Ishikawa (cell line): Measurements from ENCODE around the gene ANTXR1.

Experiments
- CEBPB ChIP-seq: IDR thresholded peaks from 2 replicates; pipeline ENCODE4 v1.6.1; 2012
- CREB1 ChIP-seq: IDR thresholded peaks from 2 replicates; pipeline ENCODE4 v1.6.1; 2012; ENCODE audit warnings: low read depth
- EGR1 ChIP-seq: IDR thresholded peaks from 2 replicates; pipeline ENCODE4 v1.6.1; 2012
- EP300 ChIP-seq: IDR thresholded peaks from 2 replicates; pipeline ENCODE4 v1.6.1; 2012; ENCODE audit warnings: borderline replicate concordance
- FOXM1 ChIP-seq: IDR thresholded peaks from 2 replicates; pipeline ENCODE4 v1.6.1; 2012; ENCODE audit warnings: low read depth, borderline replicate concordance
- NFIC ChIP-seq: IDR thresholded peaks from 2 replicates; pipeline ENCODE4 v1.6.1; 2012
- RAD21 ChIP-seq: IDR thresholded peaks from 2 replicates; pipeline ENCODE4 v1.6.1; 2012; ENCODE audit warnings: low read depth
- TAF1 ChIP-seq: IDR thresholded peaks from 2 replicates; pipeline ENCODE4 v1.6.1; 2012; ENCODE audit warnings: low read depth, mild to moderate bottlenecking
- TCF12 ChIP-seq: IDR thresholded peaks from 2 replicates; pipeline ENCODE4 v1.6.1; 2012; ENCODE audit warnings: low read depth
- TEAD4 ChIP-seq: IDR thresholded peaks from 2 replicates; pipeline ENCODE4 v1.6.1; 2012
- YY1 ChIP-seq: IDR thresholded peaks from 2 replicates; pipeline ENCODE4 v1.6.1; 2012; ENCODE audit warnings: low read depth
- ZBTB7A ChIP-seq: IDR thresholded peaks from 2 replicates; pipeline ENCODE4 v1.6.1; 2012; ENCODE audit warnings: low read depth
- TF ChIP-seq, protein P1 (sequence below): IDR thresholded peaks from 2 replicates; pipeline ENCODE4 v1.6.1; 2012
- TF ChIP-seq, protein P2 (sequence below): IDR thresholded peaks from 2 replicates; pipeline ENCODE4 v1.6.1; 2012; ENCODE audit warnings: low read depth, mild to moderate bottlenecking
- TF ChIP-seq, protein P3 (sequence below): IDR thresholded peaks from 2 replicates; pipeline ENCODE4 v1.6.1; 2012

ANTXR1 gene

DNA sequence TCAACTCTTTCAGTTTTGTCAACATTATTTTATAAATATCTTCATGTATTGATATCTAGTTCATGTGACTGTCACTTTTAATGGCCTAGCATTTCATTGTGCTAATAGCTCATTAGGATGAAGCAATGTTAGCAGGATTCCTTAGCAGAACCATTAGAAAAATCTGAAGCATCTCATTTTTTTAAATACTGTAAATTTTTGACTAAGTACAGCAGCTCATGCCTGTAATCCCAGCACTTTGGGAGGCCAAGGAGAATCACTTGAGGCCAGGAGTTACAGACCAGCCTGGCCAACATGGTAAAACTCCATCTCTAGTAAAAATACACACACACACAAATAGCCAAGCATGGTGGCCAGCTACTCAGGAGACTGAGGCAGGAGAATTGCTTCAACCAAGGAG lies 15.6 kb upstream of the ANTXR1 start:
- TF ChIP-seq, protein P1, sequence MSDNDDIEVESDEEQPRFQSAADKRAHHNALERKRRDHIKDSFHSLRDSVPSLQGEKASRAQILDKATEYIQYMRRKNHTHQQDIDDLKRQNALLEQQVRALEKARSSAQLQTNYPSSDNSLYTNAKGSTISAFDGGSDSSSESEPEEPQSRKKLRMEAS, result no peak
- TF ChIP-seq TCF12, result no peak

DNA sequence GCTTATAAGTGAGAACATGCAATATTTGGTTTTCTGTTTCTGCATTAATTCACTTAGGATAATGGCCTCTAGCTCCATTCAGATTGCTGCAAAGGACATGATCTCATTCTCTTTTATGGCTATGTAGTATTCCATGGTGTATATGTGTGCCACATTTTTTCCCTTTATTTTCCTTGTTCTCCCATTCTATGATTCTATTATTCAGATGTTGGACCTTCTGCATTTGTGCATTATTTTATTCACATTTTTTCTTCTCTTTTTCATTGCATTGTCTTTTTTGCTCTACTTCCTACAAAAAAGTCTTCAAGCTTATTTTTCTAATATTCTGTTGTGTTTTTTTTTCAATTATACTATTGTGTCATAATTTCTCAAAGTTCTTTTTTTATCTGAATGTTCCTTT lies 11.1 kb upstream of the ANTXR1 start:
- TF ChIP-seq ZBTB7A, result no peak
- TF ChIP-seq, protein P2, sequence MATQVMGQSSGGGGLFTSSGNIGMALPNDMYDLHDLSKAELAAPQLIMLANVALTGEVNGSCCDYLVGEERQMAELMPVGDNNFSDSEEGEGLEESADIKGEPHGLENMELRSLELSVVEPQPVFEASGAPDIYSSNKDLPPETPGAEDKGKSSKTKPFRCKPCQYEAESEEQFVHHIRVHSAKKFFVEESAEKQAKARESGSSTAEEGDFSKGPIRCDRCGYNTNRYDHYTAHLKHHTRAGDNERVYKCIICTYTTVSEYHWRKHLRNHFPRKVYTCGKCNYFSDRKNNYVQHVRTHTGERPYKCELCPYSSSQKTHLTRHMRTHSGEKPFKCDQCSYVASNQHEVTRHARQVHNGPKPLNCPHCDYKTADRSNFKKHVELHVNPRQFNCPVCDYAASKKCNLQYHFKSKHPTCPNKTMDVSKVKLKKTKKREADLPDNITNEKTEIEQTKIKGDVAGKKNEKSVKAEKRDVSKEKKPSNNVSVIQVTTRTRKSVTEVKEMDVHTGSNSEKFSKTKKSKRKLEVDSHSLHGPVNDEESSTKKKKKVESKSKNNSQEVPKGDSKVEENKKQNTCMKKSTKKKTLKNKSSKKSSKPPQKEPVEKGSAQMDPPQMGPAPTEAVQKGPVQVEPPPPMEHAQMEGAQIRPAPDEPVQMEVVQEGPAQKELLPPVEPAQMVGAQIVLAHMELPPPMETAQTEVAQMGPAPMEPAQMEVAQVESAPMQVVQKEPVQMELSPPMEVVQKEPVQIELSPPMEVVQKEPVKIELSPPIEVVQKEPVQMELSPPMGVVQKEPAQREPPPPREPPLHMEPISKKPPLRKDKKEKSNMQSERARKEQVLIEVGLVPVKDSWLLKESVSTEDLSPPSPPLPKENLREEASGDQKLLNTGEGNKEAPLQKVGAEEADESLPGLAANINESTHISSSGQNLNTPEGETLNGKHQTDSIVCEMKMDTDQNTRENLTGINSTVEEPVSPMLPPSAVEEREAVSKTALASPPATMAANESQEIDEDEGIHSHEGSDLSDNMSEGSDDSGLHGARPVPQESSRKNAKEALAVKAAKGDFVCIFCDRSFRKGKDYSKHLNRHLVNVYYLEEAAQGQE, result no peak
- TF ChIP-seq FOXM1, result no peak
- TF ChIP-seq TEAD4, result no peak
- TF ChIP-seq, protein P3, sequence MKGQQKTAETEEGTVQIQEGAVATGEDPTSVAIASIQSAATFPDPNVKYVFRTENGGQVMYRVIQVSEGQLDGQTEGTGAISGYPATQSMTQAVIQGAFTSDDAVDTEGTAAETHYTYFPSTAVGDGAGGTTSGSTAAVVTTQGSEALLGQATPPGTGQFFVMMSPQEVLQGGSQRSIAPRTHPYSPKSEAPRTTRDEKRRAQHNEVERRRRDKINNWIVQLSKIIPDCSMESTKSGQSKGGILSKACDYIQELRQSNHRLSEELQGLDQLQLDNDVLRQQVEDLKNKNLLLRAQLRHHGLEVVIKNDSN, result no peak
- TF ChIP-seq RAD21, result no peak
- no peak for TF ChIP-seq NFIC
- TF ChIP-seq TAF1, result no peak
- no peak for TF ChIP-seq TCF12
- no peak for TF ChIP-seq CEBPB
- no peak for TF ChIP-seq EP300
- no peak for TF ChIP-seq EGR1
- TF ChIP-seq, protein P1, result no peak
- TF ChIP-seq CREB1, result no peak
- TF ChIP-seq YY1, result no peak

DNA sequence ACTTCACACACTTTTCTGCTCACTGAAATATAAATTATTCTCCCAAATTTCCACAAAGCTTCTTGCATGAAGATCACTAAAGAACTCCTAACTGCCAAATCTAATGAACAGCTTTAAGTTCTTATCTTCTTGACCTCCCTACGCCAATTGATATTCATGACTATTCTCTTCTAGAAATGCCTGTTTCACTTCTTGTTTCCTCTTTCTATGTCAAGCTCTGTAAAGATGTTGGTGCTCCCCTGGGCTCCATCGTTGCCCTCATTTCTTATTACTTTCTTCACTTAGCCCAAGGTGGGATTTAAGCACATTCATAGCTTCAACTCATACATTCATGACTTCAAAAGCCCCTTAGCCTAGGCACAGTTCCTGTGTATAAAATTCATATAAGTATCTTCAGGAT lies 9.2 kb upstream of the ANTXR1 start:
- TF ChIP-seq RAD21 (no peak), YY1 (no peak), NFIC (no peak), TCF12 (no peak), CREB1 (no peak), TAF1 (no peak), EP300 (no peak), FOXM1 (no peak), CEBPB (no peak), EGR1 (no peak), ZBTB7A (no peak), TEAD4 (no peak)
- TF ChIP-seq, protein P2, result no peak
- TF ChIP-seq, protein P3, result no peak
- TF ChIP-seq, protein P1, result no peak

DNA sequence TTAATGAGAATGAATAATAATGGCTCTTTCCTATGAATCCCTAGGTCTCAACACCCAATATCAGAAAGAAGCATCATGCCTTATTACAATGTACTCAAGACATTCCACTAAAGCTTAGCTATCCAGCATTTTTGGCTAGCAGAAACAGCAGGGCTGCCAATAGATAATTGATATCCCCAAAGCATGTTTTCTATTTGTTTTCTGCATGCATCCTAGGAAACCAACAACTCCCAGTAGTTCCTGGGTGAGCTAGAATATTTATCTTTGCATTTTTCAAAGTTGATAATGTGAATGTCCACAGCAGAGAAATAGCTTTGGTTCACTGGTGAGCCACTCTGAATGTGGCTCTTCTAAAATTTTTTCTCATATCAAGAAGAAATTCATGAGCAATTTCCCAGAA lies 5.8 kb upstream of the ANTXR1 start:
- no peak for TF ChIP-seq TCF12

DNA sequence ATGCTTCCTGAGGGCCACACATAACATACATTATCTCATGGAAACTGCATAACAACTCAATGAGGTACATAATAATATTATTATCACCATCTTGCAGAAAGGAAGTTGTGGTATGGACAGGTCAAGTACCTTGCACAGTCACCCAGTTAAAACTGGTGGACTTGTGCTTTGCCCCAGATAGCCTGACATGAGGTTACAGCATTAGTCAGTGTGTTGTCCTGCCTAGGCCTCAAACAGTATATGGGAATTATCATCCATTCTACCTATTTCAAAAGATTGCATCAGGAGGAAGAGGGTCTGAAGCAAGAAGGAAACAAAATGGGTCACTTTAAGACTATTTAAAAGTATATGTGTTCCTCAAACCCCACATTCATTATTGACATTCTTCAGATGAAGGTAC lies 5.4 kb upstream of the ANTXR1 start:
- TF ChIP-seq TAF1 (no peak), EGR1 (no peak), NFIC (no peak), TCF12 (no peak), ZBTB7A (no peak), RAD21 (no peak), CEBPB (no peak), YY1 (no peak)
- TF ChIP-seq, protein P3, result no peak
- TF ChIP-seq, protein P2, result no peak
- TF ChIP-seq, protein P1, result no peak
